Measurements from ENCODE around the gene BYSL.

The BYSL gene

GRCh38 chr6:41931792-41932191, 10.5 kb downstream of the BYSL start:
- H3K4me3 ChIP-seq (replicated peaks; ENCODE audit: low read depth, low read length): no peak overlapping the region
- TF ChIP-seq CTCF (IDR thresholded peaks at IDR 0.05; ENCODE audit: low read depth, low read length, missing control alignments): no peak
- DNase-seq (ENCODE audit: extremely low read depth, low read depth): no peak

DNA sequence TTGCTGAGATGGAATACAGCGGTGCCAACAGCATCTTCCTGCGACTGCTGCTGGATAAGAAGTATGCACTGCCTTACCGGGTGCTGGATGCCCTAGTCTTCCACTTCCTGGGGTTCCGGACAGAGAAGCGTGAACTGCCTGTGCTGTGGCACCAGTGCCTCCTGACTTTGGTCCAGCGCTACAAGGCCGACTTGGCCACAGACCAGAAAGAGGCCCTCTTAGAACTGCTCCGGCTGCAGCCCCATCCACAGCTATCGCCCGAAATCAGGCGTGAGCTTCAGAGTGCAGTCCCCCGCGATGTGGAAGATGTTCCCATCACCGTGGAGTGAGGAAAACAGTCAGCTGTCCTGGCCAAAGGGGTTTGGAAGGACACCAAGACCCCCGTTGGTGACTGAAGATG, 11.1 kb downstream of the BYSL start:
- TF ChIP-seq CTCF (IDR thresholded peaks at IDR 0.05; ENCODE audit: low read depth, low read length, missing control alignments): no peak
- H3K4me3 ChIP-seq (replicated peaks; ENCODE audit: low read depth, low read length): no peak overlapping the region
- no peak for DNase-seq (ENCODE audit: extremely low read depth, low read depth)

- H3K4me3 ChIP-seq (replicated peaks; ENCODE audit: low read depth, low read length): no peak overlapping the region
- no peak for DNase-seq (ENCODE audit: extremely low read depth, low read depth)
- no peak for TF ChIP-seq CTCF (IDR thresholded peaks at IDR 0.05; ENCODE audit: low read depth, low read length, missing control alignments)
Measured at GRCh38 chr6:41934278-41935192, 13.2 kb downstream of the BYSL start.

DNA sequence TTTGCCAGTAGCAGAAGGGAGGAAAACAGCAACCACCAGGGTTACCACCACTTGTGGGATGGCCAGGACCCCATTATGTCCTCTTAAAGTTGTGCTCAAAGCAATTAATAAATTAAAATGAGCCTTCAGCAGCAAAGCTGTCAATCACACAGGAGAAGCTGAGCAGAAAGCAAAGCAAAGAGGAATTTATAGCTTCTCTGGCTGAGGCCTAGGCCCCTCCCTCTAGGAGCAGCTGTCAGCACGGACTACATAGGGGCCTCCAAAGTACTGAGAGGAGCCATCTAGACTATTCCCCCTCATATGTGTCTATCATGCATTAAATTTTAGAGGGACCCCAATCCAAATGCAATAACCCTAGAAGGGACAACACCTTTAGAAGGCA, 13.9 kb downstream of the BYSL start:
- DNase-seq (ENCODE audit: extremely low read depth, low read depth): no peak
- TF ChIP-seq CTCF (IDR thresholded peaks at IDR 0.05; ENCODE audit: low read depth, low read length, missing control alignments): no peak

GRCh38 chr6:41935685-41936072, 14.4 kb downstream of the BYSL start:
- no peak overlapping the region for H3K4me3 ChIP-seq (replicated peaks; ENCODE audit: low read depth, low read length)
- no peak for DNase-seq (ENCODE audit: extremely low read depth, low read depth)
- TF ChIP-seq CTCF (IDR thresholded peaks at IDR 0.05; ENCODE audit: low read depth, low read length, missing control alignments): no peak

More for the DNA sequence above, 13.9 kb downstream of the BYSL start:
- H3K4me3 ChIP-seq (replicated peaks; ENCODE audit: low read depth, low read length): no peak overlapping the region

GRCh38 chr6:41936073-41936837, 15.0 kb downstream of the BYSL start:
- no peak overlapping the region for H3K4me3 ChIP-seq (replicated peaks; ENCODE audit: low read depth, low read length)
- peak; percentile 89 for TF ChIP-seq CTCF (IDR thresholded peaks at IDR 0.05; ENCODE audit: low read depth, low read length, missing control alignments)
- DNase-seq (ENCODE audit: extremely low read depth, low read depth): peak; percentile 67
